ENCODE results near the gene PROZ. TPM values are rescaled to one million over a fixed set of nuclear protein-coding genes. Genes with fewer than 3 reads are reported as not detected.

The PROZ gene
- total RNA-seq, 2 experiments from 2014 or later: not detected

DNA sequence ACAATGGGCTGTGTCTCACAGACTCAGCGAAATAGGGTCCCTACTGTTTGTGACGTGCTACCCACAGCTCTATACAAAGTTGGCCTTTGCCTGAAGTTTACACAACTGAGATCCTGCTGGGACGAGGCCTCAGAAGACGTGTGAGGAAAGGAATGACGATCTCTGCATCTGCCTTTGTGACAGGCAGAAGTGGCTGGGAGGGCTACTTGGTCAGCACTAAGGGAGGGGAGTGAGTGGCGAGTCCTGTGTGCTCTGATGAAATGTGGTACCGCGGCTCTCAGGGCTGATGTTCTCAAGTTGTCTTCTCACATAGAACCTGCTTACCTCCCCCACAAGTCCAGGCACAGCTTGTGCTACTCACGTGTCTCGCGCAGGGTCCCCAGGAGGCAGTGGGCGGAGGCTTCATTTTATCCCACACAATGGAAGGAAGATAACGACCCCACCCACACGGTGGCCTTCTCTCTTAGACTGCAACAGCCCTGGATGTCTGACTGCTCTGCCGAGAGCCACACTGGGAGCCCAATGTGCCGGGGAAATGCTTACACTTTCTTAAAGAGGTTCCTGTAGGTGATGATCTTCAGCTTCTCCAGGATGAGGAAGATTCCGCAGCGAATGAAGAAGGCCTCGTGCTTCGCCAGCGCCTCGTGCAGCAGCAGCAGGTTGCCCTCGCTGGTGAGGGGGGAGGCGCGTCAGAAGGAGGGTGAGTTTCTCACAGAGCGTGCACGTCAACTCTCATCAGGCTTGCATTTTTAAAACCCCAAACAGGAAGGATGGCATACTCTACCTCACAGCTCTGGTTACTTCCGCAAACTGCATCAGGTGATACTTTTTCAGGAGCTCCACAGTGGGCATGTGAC, 21.2 kb downstream of the PROZ start:
- Histone ChIP-seq H3K79me2 (ENCODE audit: insufficient read depth, low read depth, low read length) (no peaks in the 10 kb centered on the region), H3K4me1 (ENCODE audit: insufficient read depth, low read length, poor library complexity, severe bottlenecking) (no peaks in the 10 kb centered on the region), H3K4me2 (ENCODE audit: low read length) (no peak overlapping the region), H3K36me3 (ENCODE audit: insufficient read depth, low read length) (peaks cover 64% of the 10 kb centered on the region), H3K4me3 (ENCODE audit: low read depth, low read length, poor library complexity, severe bottlenecking) (no peak overlapping the region), H4K20me1 (ENCODE audit: insufficient read depth, low read length) (no peaks in the 10 kb centered on the region), H2AFZ (ENCODE audit: low read length) (no peak overlapping the region), H3K9me2 (ENCODE audit: insufficient read depth, low read length) (no peaks in the 10 kb centered on the region), H3K27ac (ENCODE audit: low read depth, low read length, poor library complexity, severe bottlenecking) (no peak overlapping the region), H3K9me3 (ENCODE audit: low read length) (no peaks in the 10 kb centered on the region)
- ChIA-PET POLR2A (no interaction called here), CTCF (ENCODE audit: unreplicated experiment) (no interaction called here)
- BruUV-seq (replicated peaks): no TSS peak
- intact Hi-C loops (cut with micrococcal nuclease; ENCODE audit: unreplicated experiment): no loop called here
- no peak for TF ChIP-seq EZH2phosphoT487 (IDR thresholded peaks at IDR 0.05; ENCODE audit: borderline replicate concordance, low read depth, low read length)
- TF ChIP-seq, protein P1, sequence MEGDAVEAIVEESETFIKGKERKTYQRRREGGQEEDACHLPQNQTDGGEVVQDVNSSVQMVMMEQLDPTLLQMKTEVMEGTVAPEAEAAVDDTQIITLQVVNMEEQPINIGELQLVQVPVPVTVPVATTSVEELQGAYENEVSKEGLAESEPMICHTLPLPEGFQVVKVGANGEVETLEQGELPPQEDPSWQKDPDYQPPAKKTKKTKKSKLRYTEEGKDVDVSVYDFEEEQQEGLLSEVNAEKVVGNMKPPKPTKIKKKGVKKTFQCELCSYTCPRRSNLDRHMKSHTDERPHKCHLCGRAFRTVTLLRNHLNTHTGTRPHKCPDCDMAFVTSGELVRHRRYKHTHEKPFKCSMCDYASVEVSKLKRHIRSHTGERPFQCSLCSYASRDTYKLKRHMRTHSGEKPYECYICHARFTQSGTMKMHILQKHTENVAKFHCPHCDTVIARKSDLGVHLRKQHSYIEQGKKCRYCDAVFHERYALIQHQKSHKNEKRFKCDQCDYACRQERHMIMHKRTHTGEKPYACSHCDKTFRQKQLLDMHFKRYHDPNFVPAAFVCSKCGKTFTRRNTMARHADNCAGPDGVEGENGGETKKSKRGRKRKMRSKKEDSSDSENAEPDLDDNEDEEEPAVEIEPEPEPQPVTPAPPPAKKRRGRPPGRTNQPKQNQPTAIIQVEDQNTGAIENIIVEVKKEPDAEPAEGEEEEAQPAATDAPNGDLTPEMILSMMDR (conservative IDR thresholded peaks at IDR 0.05; ENCODE audit: low read length): no peak
- DNase-seq (ENCODE audit: low spot score): no peak

DNA sequence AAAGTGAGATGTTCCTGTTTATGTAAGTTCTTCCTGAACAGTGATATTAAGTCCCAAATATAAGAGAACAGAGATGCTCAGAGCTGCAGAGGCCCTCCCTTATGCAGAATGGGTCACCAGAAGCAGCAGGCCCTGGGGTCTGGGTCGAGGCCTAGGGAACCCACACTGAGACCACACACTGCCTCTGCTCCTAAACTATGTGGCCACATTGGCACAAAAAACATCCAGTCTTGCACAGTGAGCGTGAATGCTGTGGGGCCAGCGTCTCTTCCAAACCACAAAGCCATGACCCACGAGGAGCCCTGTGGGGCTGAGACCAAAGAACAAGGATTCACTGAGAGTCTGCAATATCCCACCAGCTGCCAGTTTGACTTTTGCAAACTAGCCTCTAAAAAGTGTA, 23.6 kb downstream of the PROZ start:
- intact Hi-C loops (cut with micrococcal nuclease; ENCODE audit: unreplicated experiment): no loop called here
- BruUV-seq (replicated peaks): no TSS peak
- Histone ChIP-seq H3K36me3 (ENCODE audit: insufficient read depth, low read length) (peaks cover 45% of the 10 kb centered on the region), H3K4me3 (ENCODE audit: low read depth, low read length, poor library complexity, severe bottlenecking) (no peak overlapping the region), H3K9me3 (ENCODE audit: low read length) (no peaks in the 10 kb centered on the region), H3K79me2 (ENCODE audit: insufficient read depth, low read depth, low read length) (no peaks in the 10 kb centered on the region), H4K20me1 (ENCODE audit: insufficient read depth, low read length) (no peaks in the 10 kb centered on the region), H3K27ac (ENCODE audit: low read depth, low read length, poor library complexity, severe bottlenecking) (no peak overlapping the region), H3K4me1 (ENCODE audit: insufficient read depth, low read length, poor library complexity, severe bottlenecking) (no peaks in the 10 kb centered on the region), H2AFZ (ENCODE audit: low read length) (no peak overlapping the region), H3K4me2 (ENCODE audit: low read length) (no peak overlapping the region), H3K9me2 (ENCODE audit: insufficient read depth, low read length) (no peaks in the 10 kb centered on the region)
- POLR2A ChIA-PET: no interaction called here
- DNase-seq (ENCODE audit: low spot score): no peak
- TF ChIP-seq, protein P1 (conservative IDR thresholded peaks at IDR 0.05; ENCODE audit: low read length): no peak
- TF ChIP-seq EZH2phosphoT487 (IDR thresholded peaks at IDR 0.05; ENCODE audit: borderline replicate concordance, low read depth, low read length): no peak
- CTCF ChIA-PET (ENCODE audit: unreplicated experiment): no interaction called here

DNA sequence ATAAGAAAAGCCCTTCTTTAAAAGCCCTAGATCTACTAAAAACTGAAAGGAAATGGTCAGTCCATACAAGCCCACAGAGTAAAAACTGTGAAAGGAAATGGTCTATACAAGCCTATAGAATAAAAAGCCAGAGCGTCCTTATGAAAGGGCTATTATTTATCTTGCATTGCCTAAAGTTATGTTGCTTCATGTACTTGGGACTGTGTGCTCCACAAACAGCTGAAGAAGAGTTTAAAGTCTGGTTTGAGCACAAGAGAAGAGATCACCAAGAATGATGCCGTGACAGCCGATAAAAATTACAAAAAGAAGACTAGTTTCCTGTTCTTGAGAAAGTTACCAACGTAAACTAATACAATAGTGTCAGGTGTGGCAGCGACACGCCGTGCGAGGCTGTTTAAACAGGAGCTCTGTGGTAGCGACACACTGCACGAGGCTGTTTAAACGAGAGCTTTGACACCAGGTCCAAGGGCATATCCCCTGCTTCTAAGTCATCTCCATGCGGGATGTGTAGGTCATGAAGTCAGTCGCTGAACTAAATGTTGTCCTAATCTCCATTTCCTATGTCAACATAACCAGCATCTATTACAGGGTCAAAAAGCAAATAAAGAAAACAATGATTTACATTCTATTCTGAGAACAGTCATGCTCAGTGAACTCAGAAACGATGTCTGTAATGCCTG, 25.1 kb downstream of the PROZ start:
- no peak for DNase-seq (ENCODE audit: low spot score)
- H4K20me1 ChIP-seq (ENCODE audit: insufficient read depth, low read length): no peaks in the 10 kb centered on the region
- TSS peak; percentile 25 for BruUV-seq (replicated peaks)
- H3K4me2 ChIP-seq (ENCODE audit: low read length): no peak overlapping the region
- ChIA-PET POLR2A (no interaction called here), CTCF (ENCODE audit: unreplicated experiment) (no interaction called here)
- no peak overlapping the region for H3K27ac ChIP-seq (ENCODE audit: low read depth, low read length, poor library complexity, severe bottlenecking)
- H3K36me3 ChIP-seq (ENCODE audit: insufficient read depth, low read length): peaks cover 37% of the 10 kb centered on the region
- H2AFZ ChIP-seq (ENCODE audit: low read length): no peak overlapping the region
- TF ChIP-seq, protein P1 (conservative IDR thresholded peaks at IDR 0.05; ENCODE audit: low read length): no peak
- no peak for TF ChIP-seq EZH2phosphoT487 (IDR thresholded peaks at IDR 0.05; ENCODE audit: borderline replicate concordance, low read depth, low read length)
- H3K79me2 ChIP-seq (ENCODE audit: insufficient read depth, low read depth, low read length): no peaks in the 10 kb centered on the region
- H3K9me2 ChIP-seq (ENCODE audit: insufficient read depth, low read length): no peaks in the 10 kb centered on the region
- no peaks in the 10 kb centered on the region for H3K9me3 ChIP-seq (ENCODE audit: low read length)
- no peaks in the 10 kb centered on the region for H3K4me1 ChIP-seq (ENCODE audit: insufficient read depth, low read length, poor library complexity, severe bottlenecking)
- H3K4me3 ChIP-seq (ENCODE audit: low read depth, low read length, poor library complexity, severe bottlenecking): no peak overlapping the region
- intact Hi-C loops (cut with micrococcal nuclease; ENCODE audit: unreplicated experiment): no loop called here
